Activated naive CD4-positive, alpha-beta T cell treated with anti-CD3 and anti-CD28 coated beads, Interleukin-2, amount 50 U/mL, for 16 hours (primary cell): ENCODE measurements around the gene TMOD2.

Source experiments
- DNase-seq: peaks from one replicate; pipeline ENCODE4 v3.0.0-alpha.2; 2020

TMOD2 gene

GRCh38 chr15:51828621-51829375, 77.4 kb downstream of the TMOD2 start:
- no peak for DNase-seq

GRCh38 chr15:51829376-51830275, 78.2 kb downstream of the TMOD2 start, which contains the start of gene TMOD3:
TSS of gene TMOD3 (plus strand) at chr15:51829653. CDS start at chr15:51862885, 33,232 bp downstream.
- peak; percentile 91 for DNase-seq

GRCh38 chr15:51830276-51830806, 78.9 kb downstream of the TMOD2 start:
- no peak for DNase-seq

- no peak for DNase-seq
Observed at GRCh38 chr15:51833772-51834171, 82.4 kb downstream of the TMOD2 start.

GRCh38 chr15:51837792-51838251, 86.4 kb downstream of the TMOD2 start:
- DNase-seq, result no peak

- DNase-seq, result no peak
Observed at GRCh38 chr15:51838270-51838669, 86.9 kb downstream of the TMOD2 start.

- no peak for DNase-seq
Observed at GRCh38 chr15:51840692-51841091, 89.3 kb downstream of the TMOD2 start.

- DNase-seq, result no peak
Observed at GRCh38 chr15:51841406-51842040, 90.1 kb downstream of the TMOD2 start.

- DNase-seq, result no peak
Observed at GRCh38 chr15:51842265-51842664, 90.9 kb downstream of the TMOD2 start.

GRCh38 chr15:51842852-51843737, 91.7 kb downstream of the TMOD2 start:
- DNase-seq, result no peak

- DNase-seq, result no peak
Observed at GRCh38 chr15:51844747-51845426, 93.5 kb downstream of the TMOD2 start.

- no peak for DNase-seq
Observed at GRCh38 chr15:51846066-51846462, 94.7 kb downstream of the TMOD2 start.

GRCh38 chr15:51846463-51847230, 95.2 kb downstream of the TMOD2 start:
- no peak for DNase-seq

GRCh38 chr15:51848811-51849210, 97.4 kb downstream of the TMOD2 start:
- no peak for DNase-seq

GRCh38 chr15:51849860-51850259, 98.5 kb downstream of the TMOD2 start:
- no peak for DNase-seq

- no peak for DNase-seq
Observed at GRCh38 chr15:51853998-51854397, 102.6 kb downstream of the TMOD2 start.

- no peak for DNase-seq
Observed at GRCh38 chr15:51855612-51856011, 104.2 kb downstream of the TMOD2 start.

GRCh38 chr15:51856714-51857380, 105.5 kb downstream of the TMOD2 start:
- no peak for DNase-seq

- DNase-seq, result peak; percentile 41
Observed at GRCh38 chr15:51861557-51862359, 110.4 kb downstream of the TMOD2 start.
